Stimulated activated naive CD4-positive, alpha-beta T cell (primary cell): ENCODE results near the gene ZNF580.

Experiments
- DNase-seq, 6 experiments: peaks; one replicate each; lab custom pipeline; 2025; lab: John Stamatoyannopoulos, UW

ZNF580 gene

DNA sequence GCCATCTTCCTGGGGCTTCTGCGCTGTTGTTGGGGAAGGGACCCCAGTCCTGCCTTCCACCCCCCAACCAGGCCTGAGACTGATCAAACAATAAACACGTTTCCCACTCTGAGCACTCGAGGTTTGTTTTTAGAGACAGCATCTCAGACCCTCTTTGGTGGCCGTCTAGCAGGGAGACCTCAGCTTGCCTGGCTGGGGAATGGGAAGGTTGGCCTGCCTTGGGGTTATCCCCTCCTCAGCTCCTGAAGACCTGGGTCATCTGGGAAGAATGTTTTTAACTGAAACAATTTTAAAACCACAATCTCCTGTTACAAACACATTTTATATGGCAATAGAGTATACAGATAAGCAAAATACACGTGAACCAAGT, 4.7 kb downstream of the ZNF580 start:
- DNase-seq: no peak

DNA sequence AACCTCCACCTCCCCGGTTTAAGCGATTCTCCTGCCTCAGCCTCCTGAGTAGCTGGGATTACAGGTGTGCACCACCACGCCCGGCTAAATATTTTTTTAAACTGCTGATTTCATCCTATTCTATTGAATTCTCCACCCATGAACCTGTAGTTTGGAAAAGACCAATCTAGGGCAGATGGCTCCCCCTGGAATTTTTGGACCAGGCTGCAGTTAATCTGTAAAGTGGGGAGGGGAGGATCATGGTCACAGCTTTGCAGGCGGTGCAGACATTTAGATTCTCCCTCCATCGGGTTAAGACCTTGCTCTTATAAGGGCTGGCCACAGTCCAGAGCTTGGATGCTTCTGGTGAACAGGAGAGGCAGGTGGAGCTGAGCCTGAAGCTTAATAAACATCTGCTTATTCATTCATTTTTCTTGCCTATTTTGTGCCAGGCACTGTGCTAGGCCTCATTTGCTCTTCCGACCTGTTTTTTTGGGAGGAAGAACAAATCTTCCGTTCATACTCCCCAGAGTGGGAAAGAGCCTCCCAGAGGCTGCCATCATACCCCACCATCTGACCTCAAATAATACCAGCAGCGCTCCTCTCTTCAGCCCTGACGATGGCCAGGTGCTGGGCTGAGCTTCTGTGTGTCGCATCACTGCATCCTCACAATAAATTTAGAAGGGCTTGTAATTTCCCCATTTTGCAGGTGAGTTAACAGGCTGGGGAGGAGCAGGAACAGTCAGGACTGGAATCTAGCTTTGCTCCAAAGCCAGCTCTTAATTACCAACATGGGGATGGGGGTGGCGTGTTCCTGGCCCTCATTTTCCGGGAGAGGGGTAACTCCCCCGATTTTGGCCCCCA, 6.3 kb downstream of the ZNF580 start:
- no peak for DNase-seq

DNA sequence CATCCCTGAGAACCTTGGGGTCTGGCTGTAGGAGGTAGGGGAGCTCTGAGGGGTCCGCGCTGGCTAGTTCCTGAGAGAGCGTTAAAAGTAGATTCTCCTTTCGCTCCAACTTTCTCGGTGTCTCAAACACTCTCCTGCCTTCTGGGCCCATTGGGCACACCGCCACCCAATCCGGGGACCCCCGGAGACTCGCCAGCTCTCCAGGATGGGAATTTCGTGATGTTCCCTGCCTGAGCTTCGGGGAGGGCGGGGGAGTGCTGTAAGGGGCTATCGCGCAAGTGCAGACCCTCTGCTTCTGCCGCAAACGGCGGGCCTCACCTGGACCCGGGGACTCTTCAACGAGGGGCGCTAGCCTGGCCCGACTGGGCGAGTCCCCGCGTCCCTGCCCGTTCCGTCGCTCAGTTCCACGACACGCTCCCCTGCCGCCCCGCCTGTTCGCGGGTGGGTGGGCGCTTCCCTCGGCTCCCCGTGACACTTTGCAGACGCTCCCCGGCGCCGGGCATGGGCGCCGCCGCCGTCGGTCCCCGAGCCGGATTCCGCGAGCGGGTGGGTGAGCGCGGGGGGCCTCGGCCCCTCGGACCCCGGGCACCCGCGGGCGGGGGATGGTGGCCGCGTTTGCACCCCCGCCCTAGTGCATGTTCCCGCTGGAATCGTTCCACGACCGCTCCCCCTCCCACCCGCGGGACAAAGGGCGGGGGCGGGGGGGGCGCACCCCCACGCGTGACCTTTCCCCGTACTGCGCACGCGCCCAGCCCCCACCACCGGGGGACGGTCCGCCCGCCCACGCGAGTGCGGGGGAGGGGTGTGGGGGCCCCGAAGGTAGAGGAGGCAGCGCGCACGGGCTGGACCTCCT, 7.2 kb downstream of the ZNF580 start, which contains the start of gene CCDC106:
TSS of gene CCDC106 (plus strand) at position 481 of the 853 bp plus-strand sequence. CDS start 835 bp downstream, outside the sequence.
- peak; percentile 27 to 72 (median 57) for DNase-seq

DNA sequence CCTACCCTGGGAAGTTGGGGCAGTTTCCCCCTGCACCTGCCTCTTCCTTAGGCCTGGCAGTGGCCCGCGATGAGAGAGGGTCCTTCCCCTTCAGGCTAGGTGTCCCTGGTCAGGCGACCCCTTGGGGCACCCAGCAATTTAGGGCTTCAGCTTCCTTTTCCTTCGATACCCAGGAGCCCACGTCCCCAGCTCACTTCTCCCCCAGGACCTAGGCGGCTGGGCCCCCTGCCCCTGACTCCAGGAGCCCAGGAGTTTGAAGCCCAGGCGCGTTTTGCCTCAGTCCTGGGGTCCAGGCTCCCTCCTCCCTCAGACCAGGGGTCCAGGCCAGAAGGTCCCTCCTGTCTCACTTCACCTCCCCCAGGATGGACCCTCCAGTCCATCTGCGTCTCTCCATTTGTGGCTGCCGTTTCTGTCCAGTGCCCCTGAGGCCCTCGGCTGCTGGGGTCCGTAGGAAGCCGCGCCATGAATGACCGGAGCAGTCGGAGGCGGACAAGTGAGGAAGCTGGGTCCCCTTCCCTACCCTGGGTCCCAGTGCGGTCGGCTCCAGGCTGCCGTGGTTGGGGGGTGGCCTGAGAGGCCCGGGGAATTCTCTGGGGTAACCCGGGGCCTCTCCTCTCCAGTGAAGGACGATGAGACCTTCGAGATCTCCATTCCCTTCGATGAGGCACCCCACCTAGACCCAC, 7.9 kb downstream of the ZNF580 start:
- no peak for DNase-seq

DNA sequence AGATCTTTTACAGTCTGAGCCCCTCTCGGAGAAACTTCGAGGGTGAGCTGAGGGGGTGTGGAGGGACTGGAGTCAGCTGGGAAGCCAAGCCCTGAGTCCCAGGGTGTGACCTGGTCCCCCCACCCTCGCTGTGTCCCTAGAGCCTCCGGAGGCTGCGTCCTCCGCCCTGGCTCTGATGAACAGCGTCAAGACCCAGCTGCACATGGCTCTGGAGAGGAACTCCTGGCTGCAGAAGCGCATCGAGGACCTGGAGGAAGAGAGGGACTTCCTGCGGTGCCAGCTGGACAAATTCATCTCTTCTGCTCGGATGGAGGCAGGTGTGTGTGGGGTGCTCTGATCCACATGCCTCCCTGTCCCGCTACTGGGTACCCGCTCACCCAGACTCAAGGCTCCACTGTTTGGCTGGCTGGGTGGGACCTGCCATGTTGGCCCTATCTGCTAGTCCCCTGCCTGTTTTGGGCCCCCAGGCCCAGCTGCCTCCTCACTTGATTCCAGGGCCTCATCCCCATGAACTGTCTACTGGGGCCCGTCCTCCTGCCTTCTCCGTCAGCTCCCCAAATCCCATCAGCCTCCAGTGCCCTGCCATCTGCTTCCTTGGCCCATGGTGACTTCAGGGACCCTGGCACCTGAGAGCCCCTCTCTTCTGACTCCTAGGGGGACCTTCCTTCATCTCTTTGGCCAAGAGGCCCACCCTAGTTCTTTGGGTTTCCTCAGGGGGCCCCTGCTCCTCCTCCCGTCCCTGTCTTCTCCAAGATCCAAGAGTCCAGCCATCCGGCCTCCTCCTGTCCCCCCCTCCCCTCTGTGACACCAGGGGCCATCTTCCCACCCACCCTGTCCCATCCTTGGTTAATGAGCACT, 8.7 kb downstream of the ZNF580 start:
- no peak for DNase-seq

DNA sequence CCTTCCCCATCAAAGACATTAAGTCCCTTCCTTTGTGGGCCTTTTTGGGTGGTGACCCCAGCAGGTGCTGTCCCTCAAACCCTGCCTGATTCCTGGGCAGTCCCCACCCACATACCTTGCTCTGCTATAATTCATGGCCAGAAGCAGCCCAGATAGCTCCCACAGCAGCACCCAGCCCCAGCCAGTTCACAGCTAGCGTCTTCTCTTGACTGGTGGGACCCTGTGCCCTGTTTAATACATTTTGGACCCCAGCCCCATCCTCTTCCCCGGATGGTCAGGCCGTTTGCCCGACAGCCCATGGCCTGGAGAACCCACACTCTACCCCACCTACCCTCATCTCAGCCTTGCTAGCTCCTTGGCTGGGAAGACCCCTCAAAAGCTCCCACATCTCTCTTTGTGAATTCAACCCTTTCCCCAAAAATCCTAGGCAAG, 9.3 kb downstream of the ZNF580 start:
- no peak for DNase-seq

DNA sequence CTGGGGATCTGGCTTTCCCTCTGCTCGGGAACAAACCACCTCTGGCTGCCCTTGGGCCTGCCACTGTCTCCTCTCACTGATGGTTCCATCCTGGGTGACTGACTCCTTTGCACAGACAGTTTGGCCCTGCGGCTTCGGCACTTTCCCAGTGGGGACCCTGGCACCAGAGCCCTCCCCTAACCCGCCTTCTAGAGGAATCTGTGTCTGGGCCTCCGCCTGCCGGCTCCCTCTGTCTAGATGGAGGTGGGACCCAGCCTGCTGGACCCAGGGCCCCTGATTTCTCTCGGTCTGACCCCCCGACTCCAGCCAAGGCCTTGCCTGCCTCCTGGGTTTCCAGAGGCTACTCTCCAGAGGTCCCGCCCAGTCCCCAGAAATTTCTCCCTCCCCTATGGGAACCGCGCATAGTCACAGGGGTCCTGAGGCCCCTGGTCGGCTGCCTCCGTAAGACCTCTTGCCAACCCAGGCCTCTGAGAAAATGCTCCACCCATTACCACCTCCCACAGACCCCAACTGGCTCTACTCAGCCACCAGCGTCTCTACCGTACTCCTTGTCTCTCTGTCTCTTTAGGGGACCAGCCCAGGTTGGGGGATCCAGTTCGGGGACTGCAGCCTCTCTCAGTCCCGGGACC, 9.9 kb downstream of the ZNF580 start:
- DNase-seq: no peak

DNA sequence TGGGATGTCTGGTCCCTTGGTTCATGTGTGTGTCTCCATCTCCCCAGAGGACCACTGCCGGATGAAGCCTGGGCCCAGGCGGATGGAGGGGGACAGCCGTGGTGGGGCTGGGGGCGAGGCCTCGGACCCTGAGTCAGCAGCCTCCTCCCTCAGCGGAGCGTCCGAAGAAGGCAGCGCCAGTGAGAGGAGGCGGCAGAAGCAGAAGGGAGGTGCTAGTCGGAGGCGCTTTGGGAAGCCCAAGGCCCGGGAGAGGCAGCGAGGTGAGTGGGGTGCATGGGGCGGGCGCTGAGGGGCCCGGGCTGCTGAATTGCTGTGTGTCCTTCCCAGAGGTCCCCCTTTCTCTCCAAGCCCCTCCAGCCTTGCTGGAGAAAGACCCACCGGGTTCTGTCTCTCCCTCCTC, 10.4 kb downstream of the ZNF580 start:
- DNase-seq: no peak

DNA sequence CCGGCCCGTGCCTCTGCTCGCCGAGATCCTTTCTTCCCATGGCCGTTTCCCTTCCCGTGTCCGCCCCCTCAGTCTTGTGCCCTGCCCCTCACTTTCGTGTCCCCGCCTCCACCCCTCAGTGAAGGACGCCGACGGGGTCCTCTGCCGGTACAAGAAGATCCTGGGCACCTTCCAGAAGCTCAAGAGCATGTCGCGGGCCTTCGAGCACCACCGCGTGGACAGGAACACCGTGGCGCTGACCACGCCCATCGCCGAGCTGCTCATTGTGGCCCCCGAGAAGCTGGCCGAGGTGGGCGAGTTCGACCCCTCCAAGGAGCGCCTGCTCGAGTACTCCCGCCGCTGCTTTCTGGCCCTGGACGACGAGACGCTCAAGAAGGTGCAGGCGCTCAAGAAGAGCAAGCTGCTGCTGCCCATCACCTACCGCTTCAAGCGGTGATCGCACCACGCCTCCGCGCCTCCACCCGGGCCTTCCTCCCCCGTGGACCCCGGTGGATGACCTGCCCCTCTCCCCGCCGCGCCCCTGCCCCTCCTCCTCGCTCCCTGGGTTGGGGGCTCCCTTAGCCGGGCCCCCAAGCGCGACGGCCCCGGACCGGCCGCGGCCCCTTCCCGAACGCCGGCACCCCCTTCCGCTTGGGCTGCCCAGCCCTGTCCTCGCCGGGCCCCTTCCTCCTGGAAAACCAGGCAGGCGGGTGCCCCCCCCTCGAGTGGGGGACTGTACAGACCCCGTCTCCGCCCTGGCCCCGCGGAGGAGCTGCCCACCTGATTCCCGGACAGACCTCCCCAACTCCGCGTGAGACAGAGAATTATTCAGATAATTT, 11.7 kb downstream of the ZNF580 start:
- DNase-seq: no peak

DNA sequence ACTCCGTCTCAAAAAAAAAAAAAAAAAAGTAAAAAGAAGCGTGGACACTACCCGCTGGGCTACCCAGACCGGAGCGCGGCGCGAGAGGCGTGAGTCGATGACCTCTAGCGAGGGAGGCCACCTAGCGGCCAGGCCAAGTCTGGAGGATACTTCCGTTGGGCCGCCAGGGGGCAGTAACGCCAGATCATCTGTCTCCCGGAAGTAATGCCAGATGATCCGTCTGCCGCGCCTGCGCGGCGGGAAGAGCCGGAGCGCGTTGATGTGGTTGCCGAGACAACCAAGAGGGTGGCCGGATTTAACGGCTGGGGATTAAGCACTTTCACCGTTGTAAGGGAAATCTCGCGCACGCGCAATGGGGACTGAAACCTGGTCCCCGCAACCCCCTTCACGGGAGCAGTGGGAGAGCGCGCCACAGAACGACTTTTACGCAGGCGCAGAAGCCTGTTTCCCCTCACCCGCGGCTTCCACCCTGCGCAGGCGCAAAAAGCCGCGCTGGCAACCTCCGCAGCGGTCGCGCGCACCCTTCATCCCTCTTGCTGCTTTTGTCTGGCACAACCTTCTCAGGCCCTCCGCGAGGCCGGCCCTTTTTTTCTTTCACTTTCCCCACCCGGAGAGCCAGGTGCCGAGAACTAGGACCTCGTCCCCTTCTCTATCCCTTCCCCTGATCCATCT, 13.0 kb downstream of the ZNF580 start:
- peak; percentile 99 to 100 (median 100) for DNase-seq

DNA sequence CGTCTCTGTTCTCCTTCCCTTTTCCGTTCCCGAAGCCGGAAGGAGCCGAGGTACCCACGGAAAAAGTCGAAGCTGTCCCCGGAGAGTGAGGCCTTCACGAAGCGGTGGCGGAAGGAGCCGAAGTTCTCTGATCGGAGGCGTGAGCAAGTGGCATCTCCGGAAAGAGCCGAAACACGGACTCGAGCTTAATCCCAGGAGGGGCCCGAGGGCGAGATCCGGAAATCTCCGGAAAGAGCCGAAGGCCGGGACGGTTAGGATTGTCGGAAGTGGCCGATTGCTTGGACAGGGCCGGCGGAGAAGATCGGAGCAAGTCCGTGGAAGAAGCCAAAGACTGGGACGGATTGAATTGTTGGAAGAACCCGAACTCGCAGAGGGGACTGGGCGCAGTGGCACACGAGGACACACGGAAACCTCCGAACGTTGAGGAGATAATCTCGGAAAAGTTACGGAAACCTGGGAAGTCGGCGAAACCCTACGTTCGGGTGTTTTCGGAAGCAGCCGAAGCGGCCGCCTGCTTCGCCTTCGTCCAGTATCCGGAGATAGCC, 13.6 kb downstream of the ZNF580 start:
- DNase-seq: peak; percentile 98 to 100 (median 100)

DNA sequence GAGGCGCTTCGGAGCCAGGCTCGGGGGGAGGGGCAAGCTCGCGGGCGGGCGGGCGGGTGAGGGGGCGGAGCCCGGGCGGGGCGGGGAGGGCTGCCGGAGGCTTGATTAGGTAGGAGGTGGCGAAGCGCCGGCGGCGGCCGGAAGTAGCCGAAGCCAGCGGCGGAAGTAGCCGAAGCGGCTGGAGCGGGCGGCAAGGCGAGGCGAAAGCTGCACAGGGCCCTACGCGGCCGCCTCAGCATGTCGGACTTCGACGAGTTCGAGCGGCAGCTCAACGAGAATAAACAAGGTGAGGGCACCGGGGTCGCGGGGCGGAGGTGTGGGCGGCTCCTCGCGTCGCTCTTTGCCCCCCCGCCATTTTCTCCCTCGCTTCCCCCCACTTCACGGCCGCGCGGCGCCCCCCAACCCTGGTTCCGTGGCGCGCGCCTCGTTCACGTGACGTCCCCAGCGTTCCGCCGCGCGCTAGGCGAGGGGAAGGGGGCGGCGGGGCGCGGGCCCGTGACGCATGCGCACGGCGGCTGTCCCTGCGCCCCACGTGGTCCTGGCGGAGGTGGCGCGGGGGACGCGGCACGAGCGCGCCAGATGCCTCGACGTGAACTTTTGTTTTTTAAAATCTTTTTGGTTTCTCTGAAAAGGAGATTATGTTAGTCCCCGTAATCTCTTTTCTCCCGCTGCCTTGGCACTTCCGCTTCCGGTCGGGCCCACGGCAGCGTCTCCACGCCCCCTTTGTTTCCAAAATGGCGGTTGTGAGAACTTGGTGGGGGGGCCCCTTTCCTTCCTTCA, 14.3 kb downstream of the ZNF580 start, which contains the start of gene U2AF2:
TSS of gene U2AF2 (plus strand) at position 168 of the 780 bp plus-strand sequence. CDS start at position 238, 70 bp downstream.
- peak; percentile 82 to 97 (median 90) for DNase-seq

DNA sequence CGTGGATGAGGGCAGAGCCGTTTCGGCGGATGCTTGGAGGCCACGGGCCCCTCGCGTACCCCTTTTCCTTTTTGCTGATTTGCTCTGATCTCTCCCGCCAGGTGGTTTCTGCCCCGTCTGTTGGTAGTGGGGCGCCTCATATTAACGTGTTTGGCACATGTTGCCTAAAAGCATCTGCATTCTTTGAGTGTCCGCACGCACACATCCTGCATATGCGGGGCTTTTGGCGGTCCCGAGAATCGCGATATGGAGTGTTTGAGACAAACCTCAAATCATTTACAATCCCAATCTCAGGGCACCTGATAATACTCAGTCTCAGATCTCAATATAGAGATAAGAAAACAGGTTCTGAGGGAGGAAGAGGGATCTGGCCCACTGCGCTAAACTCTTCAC, 14.8 kb downstream of the ZNF580 start:
- no peak for DNase-seq

DNA sequence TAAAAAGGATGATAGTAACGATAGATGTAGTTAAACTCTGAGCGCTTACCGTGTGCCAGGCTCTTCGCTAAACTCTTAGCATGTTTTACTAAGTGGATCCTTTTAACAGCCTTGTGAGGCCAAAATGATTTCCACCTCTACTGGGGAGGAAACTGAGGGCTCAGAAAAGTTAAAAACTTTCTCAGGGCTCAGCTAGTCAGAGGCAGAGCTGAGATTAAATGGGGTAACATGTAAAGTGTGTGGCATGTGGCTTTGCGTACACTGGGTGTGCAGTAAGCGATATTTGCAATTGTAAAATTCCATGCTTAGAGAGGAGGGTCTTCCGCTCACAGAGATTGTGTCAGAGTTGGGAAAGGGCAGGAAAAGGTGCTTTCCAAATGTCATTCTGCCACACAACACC, 15.8 kb downstream of the ZNF580 start:
- DNase-seq: no peak

DNA sequence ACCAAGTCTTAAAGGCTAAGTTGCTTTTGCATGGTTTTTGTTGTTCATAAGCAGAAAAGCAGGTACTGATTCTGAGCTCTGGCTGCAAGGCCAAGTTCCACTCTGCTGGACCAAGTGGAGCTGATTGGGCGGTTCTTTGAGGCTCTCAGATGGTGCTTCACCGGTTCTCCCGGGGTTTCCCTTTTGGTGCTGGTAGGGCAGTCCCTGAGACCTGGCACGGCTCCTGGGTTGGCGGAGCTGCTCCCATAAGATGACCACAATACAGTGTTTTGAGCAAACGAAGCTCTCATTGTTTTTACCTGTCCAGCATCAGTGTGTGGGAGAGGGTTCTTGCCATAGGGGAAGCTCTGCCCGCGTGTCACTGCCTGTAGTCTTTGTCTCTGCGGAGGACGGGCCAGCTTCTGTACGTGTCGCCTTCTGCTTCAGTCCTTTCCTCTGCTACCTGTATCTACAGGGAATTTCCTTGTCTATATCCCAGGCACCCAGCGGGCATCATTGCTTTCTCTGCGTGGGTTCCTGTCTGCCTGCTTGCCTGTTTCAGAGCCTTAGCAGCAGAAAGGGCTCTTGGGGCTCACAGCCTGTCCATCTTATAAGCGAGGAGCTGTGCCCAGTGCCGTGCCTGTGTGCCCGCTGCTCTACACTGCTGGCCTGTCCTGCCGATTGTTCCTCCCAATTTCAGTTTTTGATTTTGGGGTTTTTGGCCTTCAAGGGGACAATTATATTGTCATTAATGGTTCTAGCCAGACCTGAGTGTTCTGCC, 16.4 kb downstream of the ZNF580 start:
- DNase-seq: no peak

DNA sequence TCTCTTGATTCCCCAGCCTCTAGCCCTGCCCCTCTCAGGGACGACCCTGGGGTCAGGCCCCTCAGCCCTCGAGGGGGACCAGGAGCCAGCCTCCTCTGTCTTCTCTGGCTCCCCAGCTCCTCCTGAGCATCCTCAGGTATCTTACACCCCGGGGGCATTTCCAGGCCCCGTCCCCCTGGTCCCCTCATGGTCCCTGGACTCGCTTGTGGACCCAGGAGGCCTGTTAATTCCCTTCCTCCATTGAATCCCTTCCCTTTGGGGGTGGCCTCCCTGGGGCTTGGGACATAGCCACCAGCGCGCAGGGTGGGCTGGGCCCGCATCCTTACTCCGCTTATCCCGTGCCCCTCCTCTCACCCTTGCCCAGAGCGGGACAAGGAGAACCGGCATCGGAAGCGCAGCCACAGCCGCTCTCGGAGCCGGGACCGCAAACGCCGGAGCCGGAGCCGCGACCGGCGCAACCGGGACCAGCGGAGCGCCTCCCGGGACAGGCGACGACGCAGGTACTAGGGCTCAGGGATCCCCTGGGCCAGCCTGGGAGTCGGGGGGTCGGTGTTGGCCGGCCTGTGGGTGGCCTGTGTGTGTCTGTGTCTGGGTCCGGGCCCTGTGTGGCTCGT, 18.2 kb downstream of the ZNF580 start:
- DNase-seq: no peak

DNA sequence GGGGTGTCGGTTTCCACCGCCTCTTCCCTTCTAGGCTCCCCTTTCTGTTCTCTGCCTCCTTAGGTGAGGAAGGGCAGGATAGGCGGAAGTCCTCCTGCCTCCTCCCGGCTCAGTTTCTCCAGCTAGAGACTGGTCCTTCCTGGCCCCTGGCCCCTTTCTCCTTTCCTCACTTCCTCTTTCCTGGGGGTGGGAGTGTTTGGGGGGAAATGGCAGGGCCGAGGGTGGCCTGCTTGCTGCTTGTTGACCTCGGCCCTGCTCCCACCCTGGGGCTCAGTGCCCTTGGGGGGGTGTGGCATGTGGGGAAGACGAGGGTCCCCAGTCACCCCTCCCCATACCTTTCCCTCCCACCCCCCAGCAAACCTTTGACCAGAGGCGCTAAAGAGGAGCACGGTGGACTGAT, 19.0 kb downstream of the ZNF580 start:
- DNase-seq: no peak
